HG02623 (cell line): Measurements from ENCODE around the gene DHRS11.
"Not testable (repeated sequence)": the region's sequence is repeated elsewhere in the genome, so short reads cannot be mapped to it uniquely, and the experiment has no call there.

Experiments used
- ATAC-seq: cut with Tn5 transposase; IDR thresholded peaks from one replicate; pipeline ENCODE4 v1.9.1; 2021; ENCODE audit warnings: moderate library complexity; ENCODE audit not compliant: unreplicated experiment

DHRS11 gene

GRCh38 chr17:36593656-36594316, 2.1 kb downstream of the DHRS11 start:
- no peak for ATAC-seq

- ATAC-seq = no peak
Observed at GRCh38 chr17:36594626-36595401, 3.1 kb downstream of the DHRS11 start.

- ATAC-seq = no peak
Observed at GRCh38 chr17:36597226-36597625, 5.5 kb downstream of the DHRS11 start.

- ATAC-seq = no peak
Observed at GRCh38 chr17:36597866-36598777, 6.4 kb downstream of the DHRS11 start.

GRCh38 chr17:36598951-36599401, 7.3 kb downstream of the DHRS11 start:
- no peak for ATAC-seq

GRCh38 chr17:36599546-36600250, 8.0 kb downstream of the DHRS11 start:
- no peak for ATAC-seq

GRCh38 chr17:36600465-36600864, 8.8 kb downstream of the DHRS11 start:
- ATAC-seq = no peak

GRCh38 chr17:36600936-36601302, 9.2 kb downstream of the DHRS11 start:
- ATAC-seq = peak; percentile 4

GRCh38 chr17:36601303-36602029, 9.8 kb downstream of the DHRS11 start, which contains the start of gene MRM1:
TSS of gene MRM1 (plus strand) at chr17:36601583. CDS start at chr17:36601811, 228 bp downstream.
- peak; percentile 78 for ATAC-seq

- peak; percentile 4 for ATAC-seq
Observed at GRCh38 chr17:36602030-36602748, 10.5 kb downstream of the DHRS11 start.

GRCh38 chr17:36602924-36603384, 11.3 kb downstream of the DHRS11 start:
- no peak for ATAC-seq

GRCh38 chr17:36605028-36605427, 13.3 kb downstream of the DHRS11 start:
- not testable (repeated sequence) for ATAC-seq

- ATAC-seq = no peak
Observed at GRCh38 chr17:36608280-36608679, 16.6 kb downstream of the DHRS11 start.

GRCh38 chr17:36608794-36609497, 17.3 kb downstream of the DHRS11 start:
- no peak for ATAC-seq

- ATAC-seq = no peak
Observed at GRCh38 chr17:36609498-36609862, 17.8 kb downstream of the DHRS11 start.

- no peak for ATAC-seq
Observed at GRCh38 chr17:36610474-36610873, 18.8 kb downstream of the DHRS11 start.

- ATAC-seq = no peak
Observed at GRCh38 chr17:36611345-36612072, 19.8 kb downstream of the DHRS11 start.

GRCh38 chr17:36612323-36612722, 20.6 kb downstream of the DHRS11 start:
- no peak for ATAC-seq
